K562 (cell line): ENCODE results near the gene PRR16. TPM values are rescaled to one million over a fixed set of nuclear protein-coding genes. Genes with fewer than 3 reads are reported as not detected.

Source experiments
- ATAC-seq: fragments of 200-7000 bp; cut with Tn5 transposase; 3 replicates; pipeline ENCODE4 v1.9.1; 2020; ENCODE audit warnings: moderate library complexity
- BruUV-seq: library from RNA; stranded (reverse); fragments of 400-500 nt; replicated peaks from 2 replicates; lab custom pipeline; 2021; lab: Mats Ljungman, UMichigan
- CTCF ChIA-PET: fragments of 300-600 bp; formaldehyde crosslinking; extraction: SDS; loops from one replicate; lab custom pipeline; 2021; ENCODE audit warnings: low intra/inter-chr PET ratio; lab: Yijun Ruan, JAX
- POLR2A ChIA-PET: fragments of 300-600, 350-650 bp; sonication (Branson Sonifier 250); formaldehyde crosslinking; extraction: SDS; loops from one replicate; lab custom pipeline; 2021; ENCODE audit warnings: antibody characterized with exemption, inconsistent platforms; lab: Yijun Ruan, JAX
- DNase-seq, 4 experiments: peaks; one replicate each; pipeline versions ENCODE4 v3.0.0 to v3.0.0-alpha.2; 2011 to 2018; ENCODE audit warnings: low spot score in 3 of 4, mixed read lengths in 3 of 4; ENCODE audit errors: extremely low read depth in 1 of 4
- FAIRE-seq: peaks from 2 replicates; lab custom pipeline; 2011; peaks lifted over from hg19 to GRCh38; lab: Jason Lieb, UNC
- H2AFZ ChIP-seq: 2 replicates; pipeline ENCODE4 v1.6.0; 2011; ENCODE audit warnings: low read depth, low read length, control low read depth, inconsistent platforms
- H3K27ac ChIP-seq: fragments of 200-600 bp; 3 replicates; pipeline ENCODE4 v1.8.0; 2011; ENCODE audit warnings: low read depth, mild to moderate bottlenecking, control low read depth, inconsistent platforms, low read length, moderate library complexity, mixed read lengths; ENCODE audit errors: extremely low read depth
- H3K27me3 ChIP-seq, 2 experiments: fragments of 300-600 bp in 1 of 2; 2 replicates in 1 of 2; 3 replicates in 1 of 2; pipeline versions ENCODE4 v1.6.0 to v1.8.0; 2011; ENCODE audit warnings: inconsistent platforms in 2 of 2, low read length in 2 of 2, mild to moderate bottlenecking in 1 of 2, mixed read lengths in 1 of 2, moderate library complexity in 1 of 2; ENCODE audit not compliant: control insufficient read depth in 2 of 2, insufficient read depth in 2 of 2
- H3K36me3 ChIP-seq: fragments of 300-600 bp; 3 replicates; pipeline ENCODE4 v1.8.0; 2011; ENCODE audit warnings: mild to moderate bottlenecking, low read length, inconsistent platforms; ENCODE audit not compliant: control insufficient read depth, insufficient read depth
- H3K4me1 ChIP-seq, 2 experiments: fragments of 200-600 bp in 1 of 2; replicated peaks in 1 of 2; 2 replicates in 1 of 2; 3 replicates in 1 of 2; pipeline versions ENCODE4 v1.5.1 to v1.8.0; 2011; ENCODE audit warnings: inconsistent platforms in 2 of 2, low read length in 2 of 2, mild to moderate bottlenecking in 1 of 2, mixed read lengths in 1 of 2, moderate library complexity in 1 of 2; ENCODE audit not compliant: control insufficient read depth in 2 of 2, insufficient read depth in 2 of 2
- H3K4me2 ChIP-seq: 2 replicates; pipeline ENCODE4 v1.6.1; 2011; ENCODE audit warnings: low read length, control low read depth, inconsistent platforms, mixed read lengths; ENCODE audit not compliant: insufficient read depth
- H3K4me3 ChIP-seq: fragments of 200-600 bp; sonication (generic), shearing (Covaris generic); 2 replicates; pipeline ENCODE4 v1.5.1; 2016; ENCODE audit warnings: control low read depth, inconsistent platforms
- H3K79me2 ChIP-seq: fragments of 200-600 bp; 3 replicates; pipeline ENCODE4 v1.8.0; 2011; ENCODE audit warnings: low read length, inconsistent platforms; ENCODE audit not compliant: control insufficient read depth, insufficient read depth
- H3K9ac ChIP-seq, 2 experiments: 2 replicates each; pipeline versions ENCODE4 v1.6.0 to v1.6.1; 2011; ENCODE audit warnings: low read depth in 2 of 2, low read length in 2 of 2, control low read depth in 1 of 2, inconsistent platforms in 1 of 2, mild to moderate bottlenecking in 1 of 2, mixed read lengths in 1 of 2; ENCODE audit not compliant: insufficient read depth in 1 of 2
- H3K9me1 ChIP-seq: one replicate; pipeline ENCODE4 v1.6.0; 2011; ENCODE audit warnings: inconsistent platforms, mild to moderate bottlenecking, low read length, moderate library complexity; ENCODE audit not compliant: control insufficient read depth, insufficient read depth
- H3K9me3 ChIP-seq: replicated peaks from 2 replicates; pipeline ENCODE4 v1.5.1; 2011; ENCODE audit warnings: low read depth, low read length, inconsistent platforms; ENCODE audit not compliant: control insufficient read depth, insufficient read depth
- H4K20me1 ChIP-seq: replicated peaks from 2 replicates; pipeline ENCODE4 v1.6.1; 2011; ENCODE audit warnings: low read length, inconsistent platforms, mixed read lengths; ENCODE audit not compliant: control insufficient read depth, insufficient read depth
- CBX8 ChIP-seq: fragments of 200-600 bp; sonication (generic); IDR thresholded peaks from 2 replicates; pipeline ENCODE4 v1.6.1; 2012; ENCODE audit warnings: borderline replicate concordance, mixed run types, low read depth, mild to moderate bottlenecking, moderate library complexity, mixed read lengths, low read length, control low read depth, inconsistent platforms; ENCODE audit not compliant: poor library complexity, severe bottlenecking; ENCODE audit errors: extremely low read depth
- EP400 ChIP-seq: fragments of 450-650 bp; IDR thresholded peaks from 2 replicates; pipeline ENCODE4 v1.6.1; 2017; ENCODE audit warnings: antibody characterized with exemption, mild to moderate bottlenecking, moderate library complexity
- EZH2 ChIP-seq: IDR thresholded peaks from 2 replicates; pipeline ENCODE4 v1.6.1; 2012; ENCODE audit warnings: low read depth, mild to moderate bottlenecking, inconsistent platforms, low read length, borderline replicate concordance
- HNRNPK ChIP-seq: fragments of 200-400 bp; formaldehyde crosslinking; IDR thresholded peaks from one replicate; pipeline ENCODE4 v1.6.1; 2018; ENCODE audit warnings: mild to moderate bottlenecking, low read depth, low read length; ENCODE audit not compliant: poor library complexity, severe bottlenecking
- HNRNPL ChIP-seq: fragments of 200-400 bp; formaldehyde crosslinking; IDR thresholded peaks from 2 replicates; pipeline ENCODE4 v1.6.1; 2017; ENCODE audit warnings: low read depth, mild to moderate bottlenecking, low read length
- HNRNPUL1 ChIP-seq: fragments of 200-400 bp; formaldehyde crosslinking; IDR thresholded peaks from 2 replicates; pipeline ENCODE4 v1.6.1; 2017; ENCODE audit warnings: low read length
- NCOA4 ChIP-seq: fragments of 450-650 bp; IDR thresholded peaks from 2 replicates; pipeline ENCODE4 v1.6.1; 2018; ENCODE audit warnings: mild to moderate bottlenecking; ENCODE audit not compliant: partially characterized antibody
- SMC3 ChIP-seq: conservative IDR thresholded peaks from 2 replicates; pipeline ENCODE4 v1.6.1; 2011; ENCODE audit warnings: low read depth, low read length, improper control_type of control experiment; ENCODE audit not compliant: insufficient read depth
- TBL1XR1 ChIP-seq, 2 experiments: IDR thresholded peaks; 2 replicates each; pipeline ENCODE4 v1.6.1; 2012; ENCODE audit warnings: improper control_type of control experiment in 2 of 2, low read length in 2 of 2, mild to moderate bottlenecking in 1 of 2
- ZNF175 ChIP-seq: fragments of 200-800 bp; sonication (Bioruptor generic); IDR thresholded peaks from 2 replicates; pipeline ENCODE4 v1.6.1; 2016; ENCODE audit warnings: low read depth, mild to moderate bottlenecking, missing genetic modification characterization, missing compliant biosample characterization
- WGBS: fragments of 100-300 bp; shearing (Covaris generic); methylation state at CpG from one replicate; pipeline ENCODE4 v1.1.6; 2016; ENCODE audit warnings: low coverage, mixed read lengths; ENCODE audit not compliant: insufficient coverage; ENCODE audit errors: missing lambda C conversion rate; 5-methylcytosine and 5-hydroxymethylcytosine counted together
- in situ Hi-C: fragments of 300-500 bp; cut with MboI; formaldehyde crosslinking; loops from 4 replicates; pipeline ENCODE4 v1.15.0; 2018; ENCODE audit warnings: inconsistent platforms, mixed read lengths
- intact Hi-C: fragments of 100-400 bp; cut with micrococcal nuclease; formaldehyde crosslinking; loops from 2 replicates; pipeline ENCODE4 v1.14.2; 2022
- polyA plus RNA-seq, 8 experiments: library from polyadenylated mRNA; depleted of rRNA in 4 of 8; stranded (reverse) in 5 of 8; unstranded in 3 of 8; fragments of >200 nt; fragmentation: Nextera tagmentation in 2 of 8; fragmentation: Illumina TruSeq in 1 of 8; extraction: Ambion mirVana in 2 of 8; extraction: Trizol in 1 of 8; gene quantifications; 2 replicates each; pipeline versions ENCODE4 v1.2.1 to v1.2.3, GENCODE V29; 2011 to 2014; ENCODE audit warnings: inconsistent platforms in 1 of 8, missing spikeins in 1 of 8
- total RNA-seq, 7 experiments: library from RNA; depleted of rRNA in 6 of 7; stranded (reverse); fragments of >200 nt in 6 of 7; fragmentation: Illumina TruSeq in 2 of 7; extraction: Trizol in 2 of 7; gene quantifications; 2 replicates each; pipeline versions ENCODE4 v1.2.1 to v1.2.3, GENCODE V29; 2011 to 2021; ENCODE audit warnings: low replicate concordance in 1 of 7
- TF ChIP-seq, protein P1 (sequence below): IDR thresholded peaks from 2 replicates; pipeline ENCODE4 v1.6.1; 2014; ENCODE audit warnings: antibody characterized with exemption
- TF ChIP-seq, protein P2 (sequence below), 3 experiments: fragments of 200-800 bp in 1 of 3; fragments of 250-450 bp in 1 of 3; fragments of 450-650 bp in 1 of 3; sonication (Bioruptor Pico) in 1 of 3; sonication (Bioruptor generic) in 1 of 3; formaldehyde crosslinking in 1 of 3; IDR thresholded peaks; 2 replicates each; pipeline versions ENCODE4 v1.6.1 to v1.8.0; 2016 to 2022; ENCODE audit warnings: mild to moderate bottlenecking in 2 of 3, missing genetic modification characterization in 2 of 3, missing compliant biosample characterization in 1 of 3, moderate library complexity in 1 of 3

PRR16 gene
- total and polyA plus RNA-seq, 9 of the 15 experiments (the other 6 are each of a cell fraction or from before 2014, with no cell fraction given), result 0.61 to 10.1 (median 3.3) TPM

- TF ChIP-seq SMC3 (no peak), NCOA4 (no peak), EP400 (no peak), HNRNPUL1 (no peak)
Measured at GRCh38 chr5:120452471-120452870, 11.6 kb upstream of the PRR16 start (continued).

DNA sequence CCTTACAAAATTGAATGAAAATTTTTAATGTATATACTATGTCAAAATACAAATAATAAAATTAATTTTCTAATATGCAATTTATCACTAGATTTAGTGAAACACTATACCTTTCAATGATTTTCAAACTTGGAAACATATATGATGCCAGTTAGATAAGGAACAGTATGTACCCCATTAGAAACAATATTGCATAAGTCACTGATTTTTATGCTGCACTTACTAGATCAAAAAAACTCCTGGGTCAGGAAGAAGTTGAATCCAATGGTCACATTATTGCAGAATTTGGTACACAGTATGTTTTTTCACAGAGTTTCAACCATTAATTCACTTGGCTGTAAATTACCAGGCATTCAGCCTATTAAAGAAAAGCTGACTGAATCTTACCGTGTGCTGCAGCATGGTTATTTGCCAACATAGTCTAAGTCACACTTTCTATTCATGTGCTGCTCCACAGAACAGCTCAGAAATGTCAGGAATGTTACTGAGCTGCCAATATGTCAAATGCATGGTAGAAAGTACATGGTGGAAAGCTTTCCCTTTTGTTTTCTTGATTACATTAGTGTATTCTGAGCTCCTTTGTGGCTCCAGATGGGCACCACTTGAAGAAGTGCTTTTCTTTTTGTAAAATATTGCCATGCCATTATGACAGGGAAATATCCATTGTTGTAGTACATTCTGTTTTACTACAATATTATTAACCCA is 9.9 kb upstream of the PRR16 start:
- BruUV-seq, result no TSS peak
- H3K9me1 ChIP-seq, result no peaks in the 10 kb centered on the region
- no peaks in the 10 kb centered on the region for H3K27me3 ChIP-seq
- DNase-seq (no peak), ATAC-seq (no peak), FAIRE-seq (no peak)
- no peak overlapping the region for H3K27ac ChIP-seq
- in situ Hi-C loops, result no loop called here
- no peak overlapping the region for H3K9ac ChIP-seq
- no peaks in the 10 kb centered on the region for H3K36me3 ChIP-seq
- no peak overlapping the region for H3K4me2 ChIP-seq
- H3K9me3 ChIP-seq, result no peaks in the 10 kb centered on the region
- WGBS, result 7% methylated on average over 1 of the region's 1 CpG
- H4K20me1 ChIP-seq, result no peaks in the 10 kb centered on the region
- no peaks in the 10 kb centered on the region for H3K79me2 ChIP-seq
- ChIA-PET POLR2A (no interaction called here), CTCF (no interaction called here)
- no peak overlapping the region for H3K4me3 ChIP-seq
- no peak overlapping the region for H2AFZ ChIP-seq
- no peaks in the 10 kb centered on the region for H3K4me1 ChIP-seq
- intact Hi-C loops, result no loop called here
- TF ChIP-seq TBL1XR1 (IDR thresholded peaks at IDR 0.05; ENCODE audit: low read length in 2 of 2) (no peak), EZH2 (no peak), CBX8 (no peak), HNRNPK (no peak), HNRNPL (no peak), ZNF175 (CRISPR knock-in tag) (no peak)
- TF ChIP-seq, protein P1, sequence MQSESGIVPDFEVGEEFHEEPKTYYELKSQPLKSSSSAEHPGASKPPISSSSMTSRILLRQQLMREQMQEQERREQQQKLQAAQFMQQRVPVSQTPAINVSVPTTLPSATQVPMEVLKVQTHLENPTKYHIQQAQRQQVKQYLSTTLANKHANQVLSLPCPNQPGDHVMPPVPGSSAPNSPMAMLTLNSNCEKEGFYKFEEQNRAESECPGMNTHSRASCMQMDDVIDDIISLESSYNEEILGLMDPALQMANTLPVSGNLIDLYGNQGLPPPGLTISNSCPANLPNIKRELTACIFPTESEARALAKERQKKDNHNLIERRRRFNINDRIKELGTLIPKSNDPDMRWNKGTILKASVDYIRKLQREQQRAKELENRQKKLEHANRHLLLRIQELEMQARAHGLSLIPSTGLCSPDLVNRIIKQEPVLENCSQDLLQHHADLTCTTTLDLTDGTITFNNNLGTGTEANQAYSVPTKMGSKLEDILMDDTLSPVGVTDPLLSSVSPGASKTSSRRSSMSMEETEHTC, result no peak
- TF ChIP-seq, protein P2, sequence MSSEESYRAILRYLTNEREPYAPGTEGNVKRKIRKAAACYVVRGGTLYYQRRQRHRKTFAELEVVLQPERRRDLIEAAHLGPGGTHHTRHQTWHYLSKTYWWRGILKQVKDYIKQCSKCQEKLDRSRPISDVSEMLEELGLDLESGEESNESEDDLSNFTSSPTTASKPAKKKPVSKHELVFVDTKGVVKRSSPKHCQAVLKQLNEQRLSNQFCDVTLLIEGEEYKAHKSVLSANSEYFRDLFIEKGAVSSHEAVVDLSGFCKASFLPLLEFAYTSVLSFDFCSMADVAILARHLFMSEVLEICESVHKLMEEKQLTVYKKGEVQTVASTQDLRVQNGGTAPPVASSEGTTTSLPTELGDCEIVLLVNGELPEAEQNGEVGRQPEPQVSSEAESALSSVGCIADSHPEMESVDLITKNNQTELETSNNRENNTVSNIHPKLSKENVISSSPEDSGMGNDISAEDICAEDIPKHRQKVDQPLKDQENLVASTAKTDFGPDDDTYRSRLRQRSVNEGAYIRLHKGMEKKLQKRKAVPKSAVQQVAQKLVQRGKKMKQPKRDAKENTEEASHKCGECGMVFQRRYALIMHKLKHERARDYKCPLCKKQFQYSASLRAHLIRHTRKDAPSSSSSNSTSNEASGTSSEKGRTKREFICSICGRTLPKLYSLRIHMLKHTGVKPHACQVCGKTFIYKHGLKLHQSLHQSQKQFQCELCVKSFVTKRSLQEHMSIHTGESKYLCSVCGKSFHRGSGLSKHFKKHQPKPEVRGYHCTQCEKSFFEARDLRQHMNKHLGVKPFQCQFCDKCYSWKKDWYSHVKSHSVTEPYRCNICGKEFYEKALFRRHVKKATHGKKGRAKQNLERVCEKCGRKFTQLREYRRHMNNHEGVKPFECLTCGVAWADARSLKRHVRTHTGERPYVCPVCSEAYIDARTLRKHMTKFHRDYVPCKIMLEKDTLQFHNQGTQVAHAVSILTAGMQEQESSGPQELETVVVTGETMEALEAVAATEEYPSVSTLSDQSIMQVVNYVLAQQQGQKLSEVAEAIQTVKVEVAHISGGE (CRISPR knock-in tag; IDR thresholded peaks at IDR 0.05), result no peak
